Left colon (tissue), 2 donors: Measurements from ENCODE around the gene MRAS. TPM values are rescaled to one million over a fixed set of nuclear protein-coding genes. Genes with fewer than 3 reads are reported as not detected.

Experiments
- ATAC-seq: fragments of 200-7000 bp; cut with Tn5 transposase; one replicate; pipeline ENCODE4 v1.9.1; 2020; ENCODE audit warnings: mild to moderate bottlenecking, moderate library complexity
- DNase-seq, 2 donors: peaks; one replicate each; pipeline ENCODE4 v3.0.0-alpha.2; 2020
- intact Hi-C, 2 donors: fragments of 100-400 bp; cut with DNase I in 1 of 2; cut with micrococcal nuclease in 1 of 2; formaldehyde crosslinking; loops; one replicate each; pipeline versions ENCODE4 v1.11.2 to v1.14.0; 2022; cut with DNase I, micrococcal nuclease
- total RNA-seq, 2 donors: library from RNA; stranded (reverse); fragmentation: NEBNext Ultra II Directional; extraction: Animal tissue kit (Norgen Biotek cat#: 25700); gene quantifications; one replicate each; pipeline ENCODE4 v1.2.1, GENCODE V29; 2021
- donor health status: DM: no; HTN: no; CAD: no.
- donor health status: DM: yes; HTN: yes; CAD: no.

The MRAS gene
- total RNA-seq, 2 donors from 2014 or later: 3.9 to 6.3 TPM

- ATAC-seq (no peak), DNase-seq (no peak)
- intact Hi-C loops: no loop called here
These were observed 11.9 kb upstream of the MRAS start for GRCh38 chr3:138336454-138336999.

GRCh38 chr3:138338244-138338643 is 10.1 kb upstream of the MRAS start:
- intact Hi-C loops: no loop called here
- ATAC-seq: no peak
- no peak for DNase-seq

- intact Hi-C loops: no loop called here
- DNase-seq (no peak), ATAC-seq (no peak)
These were observed 9.6 kb upstream of the MRAS start for GRCh38 chr3:138338811-138339210.

GRCh38 chr3:138340511-138340910 is 7.9 kb upstream of the MRAS start:
- no peak for DNase-seq
- intact Hi-C loops: no loop called here
- ATAC-seq: no peak

GRCh38 chr3:138344754-138345153 is 3.6 kb upstream of the MRAS start:
- intact Hi-C loops: no loop called here
- ATAC-seq (no peak), DNase-seq (no peak)

GRCh38 chr3:138348754-138349739 is 668 bp downstream of the MRAS start:
- ATAC-seq (peak; percentile 55), DNase-seq (peak in 1 of 2 donors; percentile 15)
- intact Hi-C loops: no loop called here

- intact Hi-C loops: no loop called here
- no peak for DNase-seq
- ATAC-seq: no peak
These were observed 1.7 kb downstream of the MRAS start for GRCh38 chr3:138349926-138350665.

- ATAC-seq (no peak), DNase-seq (no peak)
- intact Hi-C loops: no loop called here
These were observed 2.8 kb downstream of the MRAS start for GRCh38 chr3:138351151-138351550.

GRCh38 chr3:138351916-138352550 is 3.7 kb downstream of the MRAS start:
- DNase-seq: no peak

GRCh38 chr3:138354376-138354775 is 6.0 kb downstream of the MRAS start:
- no peak for ATAC-seq
- no peak for DNase-seq
- intact Hi-C loops: no loop called here

More at GRCh38 chr3:138351916-138352550, 3.7 kb downstream of the MRAS start:
- intact Hi-C loops: no loop called here
- ATAC-seq: no peak

GRCh38 chr3:138355071-138355470 is 6.7 kb downstream of the MRAS start:
- DNase-seq: no peak

GRCh38 chr3:138356730-138357405 is 8.5 kb downstream of the MRAS start:
- intact Hi-C loops: no loop called here
- DNase-seq (no peak), ATAC-seq (no peak)

More at GRCh38 chr3:138355071-138355470, 6.7 kb downstream of the MRAS start:
- intact Hi-C loops: no loop called here
- ATAC-seq: no peak

- peak in 1 of 2 donors; percentile 4 for DNase-seq
- no peak for ATAC-seq
- intact Hi-C loops: no loop called here
These were observed 11.0 kb downstream of the MRAS start for GRCh38 chr3:138359148-138359918.

- ATAC-seq (no peak), DNase-seq (peak in 1 of 2 donors; percentile 12)
- intact Hi-C loops: no loop called here
These were observed 11.8 kb downstream of the MRAS start for GRCh38 chr3:138359919-138360868.

- no peak for DNase-seq
- ATAC-seq: no peak
- intact Hi-C loops: no loop called here
These were observed 12.6 kb downstream of the MRAS start for GRCh38 chr3:138360869-138361525.

GRCh38 chr3:138361561-138361971 is 13.2 kb downstream of the MRAS start:
- DNase-seq: no peak
- ATAC-seq: no peak
- intact Hi-C loops: no loop called here
